OCI-LY3 (cell line): Measurements from ENCODE around the gene C3orf33.

Experiments
- H2AFZ ChIP-seq: fragments of 200-600, 300-600 bp; shearing (Covaris generic); 2 replicates; pipeline ENCODE4 v1.6.0; 2014; ENCODE audit warnings: antibody characterized with exemption, low read depth, low read length
- H3K27ac ChIP-seq: fragments of 200-600, 300-600 bp; sonication (generic); 2 replicates; pipeline ENCODE4 v1.5.1; 2014; ENCODE audit warnings: mild to moderate bottlenecking, low read length, moderate library complexity, mixed read lengths
- H3K27me3 ChIP-seq: fragments of 200-600, 300-600 bp; sonication (generic); 2 replicates; pipeline ENCODE4 v1.6.1; 2014; ENCODE audit warnings: low read depth, low read length, mixed read lengths
- H3K36me3 ChIP-seq: fragments of 200-600, 300-600 bp; sonication (generic); replicated peaks from 2 replicates; pipeline ENCODE3; 2014; ENCODE audit warnings: low read depth, low read length, mixed read lengths
- H3K4me1 ChIP-seq: fragments of 300-600, 200-600 bp; sonication (generic); 2 replicates; pipeline ENCODE4 v1.6.1; 2014; ENCODE audit warnings: low read length, mixed read lengths
- H3K4me2 ChIP-seq: fragments of 200-600, 300-600 bp; sonication (generic); 2 replicates; pipeline ENCODE4 v1.6.1; 2014; ENCODE audit warnings: low read length, mixed read lengths
- H3K4me3 ChIP-seq: fragments of 300-600, 200-600 bp; sonication (generic); 2 replicates; pipeline ENCODE4 v1.5.1; 2014; ENCODE audit warnings: antibody characterized with exemption, mild to moderate bottlenecking, low read length, moderate library complexity
- H3K79me2 ChIP-seq: fragments of 300-600, 200-600 bp; shearing (Covaris generic); 2 replicates; pipeline ENCODE4 v1.6.1; 2014; ENCODE audit warnings: mild to moderate bottlenecking, low read length, mixed read lengths
- H3K9ac ChIP-seq: fragments of 300-600, 200-600 bp; shearing (Covaris generic); 2 replicates; pipeline ENCODE4 v1.6.0; 2014; ENCODE audit warnings: mild to moderate bottlenecking, low read length, moderate library complexity
- H3K9me3 ChIP-seq: fragments of 200-600, 300-600 bp; shearing (Covaris generic); 2 replicates; pipeline ENCODE4 v1.6.1; 2014; ENCODE audit warnings: low read length, mixed read lengths; ENCODE audit not compliant: insufficient read depth
- H4K20me1 ChIP-seq: fragments of 200-600, 300-600 bp; sonication (generic); 2 replicates; pipeline ENCODE4 v1.6.1; 2016; ENCODE audit warnings: low read length, mixed read lengths; ENCODE audit not compliant: insufficient read depth
- CTCF ChIP-seq: fragments of 200-600, 300-600 bp; sonication (generic); IDR thresholded peaks from 2 replicates; pipeline ENCODE4 v1.5.1; 2014; ENCODE audit warnings: antibody characterized with exemption, low read length, low read depth
- EZH2phosphoT487 ChIP-seq: fragments of 200-600 bp; shearing (Covaris generic); IDR thresholded peaks from 2 replicates; pipeline ENCODE4 v1.6.1; 2018; ENCODE audit warnings: antibody characterized with exemption, mixed run types, low read depth

The C3orf33 gene

GRCh38 chr3:155743606-155744005, 62.5 kb downstream of the C3orf33 start:
- Histone ChIP-seq H3K9me3 (no peaks in the 10 kb centered on the region), H3K79me2 (no peaks in the 10 kb centered on the region), H2AFZ (peak overlapping the region; percentile 79), H3K9ac (peak overlapping the region; percentile 78), H3K4me2 (peak overlapping the region; percentile 100), H4K20me1 (no peaks in the 10 kb centered on the region), H3K36me3 (no peaks in the 10 kb centered on the region), H3K27me3 (peaks cover 87% of the 10 kb centered on the region), H3K4me3 (peak overlapping the region; percentile 83), H3K4me1 (peaks cover 16% of the 10 kb centered on the region), H3K27ac (no peak overlapping the region)
- TF ChIP-seq EZH2phosphoT487 (no peak), CTCF (no peak)

GRCh38 chr3:155742349-155742965, 63.6 kb downstream of the C3orf33 start:
- no peaks in the 10 kb centered on the region for H3K36me3 ChIP-seq
- no peaks in the 10 kb centered on the region for H4K20me1 ChIP-seq
- H3K4me3 ChIP-seq, result no peak overlapping the region
- no peak overlapping the region for H3K4me2 ChIP-seq
- H3K9ac ChIP-seq, result no peak overlapping the region
- H3K4me1 ChIP-seq, result peaks cover 25% of the 10 kb centered on the region
- TF ChIP-seq CTCF (no peak), EZH2phosphoT487 (no peak)
- H3K27me3 ChIP-seq, result peaks cover 79% of the 10 kb centered on the region
- H3K79me2 ChIP-seq, result no peaks in the 10 kb centered on the region
- H3K27ac ChIP-seq, result no peak overlapping the region
- H2AFZ ChIP-seq, result no peak overlapping the region
- no peaks in the 10 kb centered on the region for H3K9me3 ChIP-seq

GRCh38 chr3:155741603-155742002, 64.5 kb downstream of the C3orf33 start:
- Histone ChIP-seq H3K9me3 (no peaks in the 10 kb centered on the region), H3K4me2 (no peak overlapping the region), H3K27me3 (peaks cover 73% of the 10 kb centered on the region), H2AFZ (no peak overlapping the region), H3K79me2 (no peaks in the 10 kb centered on the region), H3K9ac (no peak overlapping the region), H3K36me3 (no peaks in the 10 kb centered on the region), H3K27ac (no peak overlapping the region), H4K20me1 (no peaks in the 10 kb centered on the region), H3K4me3 (no peak overlapping the region), H3K4me1 (peaks cover 29% of the 10 kb centered on the region)
- TF ChIP-seq EZH2phosphoT487 (no peak), CTCF (no peak)

- no peak overlapping the region for H3K4me2 ChIP-seq
Measured at GRCh38 chr3:155741101-155741500, 65.0 kb downstream of the C3orf33 start.

More at GRCh38 chr3:155741101-155741500, 65.0 kb downstream of the C3orf33 start:
- no peak overlapping the region for H3K9ac ChIP-seq
- TF ChIP-seq CTCF (no peak), EZH2phosphoT487 (no peak)
- no peak overlapping the region for H3K4me3 ChIP-seq
- H3K27ac ChIP-seq, result no peak overlapping the region
- peaks cover 29% of the 10 kb centered on the region for H3K4me1 ChIP-seq
- H2AFZ ChIP-seq, result no peak overlapping the region
- peaks cover 72% of the 10 kb centered on the region for H3K27me3 ChIP-seq
- H4K20me1 ChIP-seq, result no peaks in the 10 kb centered on the region
- no peaks in the 10 kb centered on the region for H3K9me3 ChIP-seq
- no peaks in the 10 kb centered on the region for H3K79me2 ChIP-seq
- H3K36me3 ChIP-seq, result no peaks in the 10 kb centered on the region
